HG02610 (cell line): Measurements from ENCODE around the gene TMEM116.
"Not testable (repeated sequence)": the region's sequence is repeated elsewhere in the genome, so short reads cannot be mapped to it uniquely, and the experiment has no call there.

ENCODE experiments used
- ATAC-seq: cut with Tn5 transposase; IDR thresholded peaks from one replicate; pipeline ENCODE4 v1.9.1; 2021; ENCODE audit warnings: mild to moderate bottlenecking, moderate library complexity; ENCODE audit not compliant: unreplicated experiment

Gene TMEM116

GRCh38 chr12:111980598-111980997, 32.4 kb downstream of the TMEM116 start:
- ATAC-seq = no peak

- ATAC-seq = no peak
Observed at GRCh38 chr12:111978545-111978944, 34.4 kb downstream of the TMEM116 start.

- ATAC-seq = no peak
Observed at GRCh38 chr12:111976860-111977259, 36.1 kb downstream of the TMEM116 start.

GRCh38 chr12:111976291-111976690, 36.7 kb downstream of the TMEM116 start:
- no peak for ATAC-seq

GRCh38 chr12:111975161-111975931, 37.6 kb downstream of the TMEM116 start:
- no peak for ATAC-seq

- no peak for ATAC-seq
Observed at GRCh38 chr12:111971800-111972199, 41.2 kb downstream of the TMEM116 start.

GRCh38 chr12:111964935-111965334, 48.0 kb downstream of the TMEM116 start:
- ATAC-seq = no peak

GRCh38 chr12:111959518-111959917, 53.4 kb downstream of the TMEM116 start:
- not testable (repeated sequence) for ATAC-seq

GRCh38 chr12:111957224-111957623, 55.7 kb downstream of the TMEM116 start:
- ATAC-seq = not testable (repeated sequence)

GRCh38 chr12:111954969-111955368, 58.0 kb downstream of the TMEM116 start:
- ATAC-seq = no peak

- no peak for ATAC-seq
Observed at GRCh38 chr12:111953455-111953854, 59.5 kb downstream of the TMEM116 start.

- not testable (repeated sequence) for ATAC-seq
Observed at GRCh38 chr12:111952084-111952787, 60.7 kb downstream of the TMEM116 start.

- not testable (repeated sequence) for ATAC-seq
Observed at GRCh38 chr12:111950961-111951676, 61.8 kb downstream of the TMEM116 start.

- ATAC-seq = no peak
Observed at GRCh38 chr12:111943929-111944328, 69.0 kb downstream of the TMEM116 start.

GRCh38 chr12:111942557-111942956, 70.4 kb downstream of the TMEM116 start:
- no peak for ATAC-seq

GRCh38 chr12:111937429-111937828, 75.5 kb downstream of the TMEM116 start:
- no peak for ATAC-seq

GRCh38 chr12:111936869-111937268, 76.1 kb downstream of the TMEM116 start:
- ATAC-seq = no peak

GRCh38 chr12:111932241-111932640, 80.7 kb downstream of the TMEM116 start:
- ATAC-seq = no peak

GRCh38 chr12:111927346-111927745, 85.6 kb downstream of the TMEM116 start:
- ATAC-seq = no peak

GRCh38 chr12:111926631-111927030, 86.3 kb downstream of the TMEM116 start:
- no peak for ATAC-seq

GRCh38 chr12:111925171-111925570, 87.8 kb downstream of the TMEM116 start:
- ATAC-seq = no peak

GRCh38 chr12:111907740-111908139, 105.2 kb downstream of the TMEM116 start:
- no peak for ATAC-seq
